Smooth muscle cell (in vitro differentiated cells): ENCODE results near the gene TRIM41. TPM values are rescaled to one million over a fixed set of nuclear protein-coding genes. Genes with fewer than 3 reads are reported as not detected.
"Not testable (repeated sequence)": the region's sequence is repeated elsewhere in the genome, so short reads cannot be mapped to it uniquely, and the experiment has no call there.

Source experiments
- DNase-seq: peaks from one replicate; lab custom pipeline; 2025; ENCODE audit not compliant: unreplicated experiment; lab: John Stamatoyannopoulos, UW
- H2AFZ ChIP-seq: fragments of 200-600 bp; sonication (generic); 2 replicates; pipeline ENCODE4 v1.6.0; 2016; ENCODE audit warnings: antibody characterized with exemption, low read depth, mild to moderate bottlenecking
- H3F3A ChIP-seq: fragments of 200-600 bp; sonication (generic); 2 replicates; pipeline ENCODE4 v1.6.0; 2017; ENCODE audit warnings: antibody characterized with exemption, low read depth
- H3K27ac ChIP-seq: fragments of 200-600 bp; sonication (generic); 2 replicates; pipeline ENCODE4 v1.5.1; 2016; ENCODE audit warnings: low read depth, mild to moderate bottlenecking
- H3K27me3 ChIP-seq: fragments of 200-600 bp; sonication (generic); 2 replicates; pipeline ENCODE4 v1.6.1; 2016; ENCODE audit warnings: low read depth, mild to moderate bottlenecking
- H3K36me3 ChIP-seq: fragments of 200-600 bp; sonication (generic); 2 replicates; pipeline ENCODE4 v1.5.1; 2016; ENCODE audit warnings: low read depth
- H3K4me1 ChIP-seq: fragments of 200-600 bp; sonication (generic); 2 replicates; pipeline ENCODE4 v1.5.1; 2016; ENCODE audit warnings: low read depth
- H3K4me2 ChIP-seq: fragments of 200-600 bp; sonication (generic); 2 replicates; pipeline ENCODE4 v1.6.0; 2016; ENCODE audit warnings: mild to moderate bottlenecking
- H3K4me3 ChIP-seq: fragments of 200-600 bp; sonication (generic); 2 replicates; pipeline ENCODE4 v1.5.1; 2016; ENCODE audit warnings: mild to moderate bottlenecking
- H3K79me2 ChIP-seq: fragments of 200-600 bp; sonication (generic); 2 replicates; pipeline ENCODE4 v1.6.0; 2016; ENCODE audit warnings: low read depth, mild to moderate bottlenecking
- H3K9ac ChIP-seq: fragments of 200-600 bp; sonication (generic); 2 replicates; pipeline ENCODE4 v1.6.0; 2016; ENCODE audit warnings: low read depth
- H3K9me3 ChIP-seq: fragments of 200-600 bp; sonication (generic); replicated peaks from 2 replicates; pipeline ENCODE4 v1.5.1; 2016; ENCODE audit warnings: low read depth
- H4K20me1 ChIP-seq: fragments of 200-600 bp; sonication (generic); 2 replicates; pipeline ENCODE4 v1.6.0; 2016; ENCODE audit warnings: low read depth
- WGBS: methylation state at CpG from one replicate; pipeline ENCODE4 v1.1.7; 2016; ENCODE audit warnings: low lambda C conversion rate; 5-methylcytosine and 5-hydroxymethylcytosine counted together
- polyA plus RNA-seq: library from polyadenylated mRNA; unstranded; fragments of >200 nt; fragmentation: Nextera tagmentation; extraction: Ambion mirVana; gene quantifications from 2 replicates; pipeline ENCODE4 v1.2.1, GENCODE V29; 2016
- total RNA-seq: library from RNA; depleted of rRNA; stranded (reverse); fragments of >200 nt; gene quantifications from 2 replicates; pipeline ENCODE4 v1.2.3, GENCODE V29; 2014
- TF ChIP-seq, protein P1 (sequence below): fragments of 200-600 bp; sonication (generic); IDR thresholded peaks from 2 replicates; pipeline ENCODE4 v1.5.1; 2017; ENCODE audit warnings: borderline replicate concordance, mild to moderate bottlenecking, antibody characterized with exemption; ENCODE audit not compliant: insufficient read depth, poor library complexity, severe bottlenecking

The TRIM41 gene
- total and polyA plus RNA-seq, 2 experiments from 2014 or later = 2.4 to 7.5 TPM

DNA sequence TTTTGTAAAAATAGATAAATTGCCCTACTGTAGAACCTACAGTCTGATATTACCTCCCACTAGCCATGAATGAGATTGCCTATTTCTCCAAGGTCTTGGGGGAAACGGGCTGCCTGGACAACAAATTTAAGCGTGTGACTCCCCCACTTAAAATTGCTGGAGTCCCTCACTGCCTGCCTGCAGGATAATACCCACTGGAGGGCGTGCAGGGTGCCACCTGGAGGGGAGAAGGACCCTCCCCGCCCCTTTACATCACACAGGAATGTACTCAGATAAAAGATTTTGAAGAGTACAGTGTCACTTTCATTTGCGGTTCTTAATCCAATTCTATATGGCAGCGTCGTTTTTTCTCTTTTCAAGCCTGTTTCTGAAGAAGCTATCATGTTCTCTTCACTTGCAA lies 11.9 kb upstream of the TRIM41 start:
- no peaks in the 10 kb centered on the region for H3K79me2 ChIP-seq
- H3K36me3 ChIP-seq = no peaks in the 10 kb centered on the region
- WGBS = 44% methylated on average over 7 of the region's 7 CpGs
- no peak overlapping the region for H2AFZ ChIP-seq
- DNase-seq = no peak
- TF ChIP-seq, protein P1, sequence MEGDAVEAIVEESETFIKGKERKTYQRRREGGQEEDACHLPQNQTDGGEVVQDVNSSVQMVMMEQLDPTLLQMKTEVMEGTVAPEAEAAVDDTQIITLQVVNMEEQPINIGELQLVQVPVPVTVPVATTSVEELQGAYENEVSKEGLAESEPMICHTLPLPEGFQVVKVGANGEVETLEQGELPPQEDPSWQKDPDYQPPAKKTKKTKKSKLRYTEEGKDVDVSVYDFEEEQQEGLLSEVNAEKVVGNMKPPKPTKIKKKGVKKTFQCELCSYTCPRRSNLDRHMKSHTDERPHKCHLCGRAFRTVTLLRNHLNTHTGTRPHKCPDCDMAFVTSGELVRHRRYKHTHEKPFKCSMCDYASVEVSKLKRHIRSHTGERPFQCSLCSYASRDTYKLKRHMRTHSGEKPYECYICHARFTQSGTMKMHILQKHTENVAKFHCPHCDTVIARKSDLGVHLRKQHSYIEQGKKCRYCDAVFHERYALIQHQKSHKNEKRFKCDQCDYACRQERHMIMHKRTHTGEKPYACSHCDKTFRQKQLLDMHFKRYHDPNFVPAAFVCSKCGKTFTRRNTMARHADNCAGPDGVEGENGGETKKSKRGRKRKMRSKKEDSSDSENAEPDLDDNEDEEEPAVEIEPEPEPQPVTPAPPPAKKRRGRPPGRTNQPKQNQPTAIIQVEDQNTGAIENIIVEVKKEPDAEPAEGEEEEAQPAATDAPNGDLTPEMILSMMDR = no peak
- H3F3A ChIP-seq = peaks cover 7% of the 10 kb centered on the region
- H3K4me3 ChIP-seq = no peak overlapping the region
- no peaks in the 10 kb centered on the region for H4K20me1 ChIP-seq
- no peak overlapping the region for H3K27ac ChIP-seq
- H3K9ac ChIP-seq = no peak overlapping the region
- no peak overlapping the region for H3K4me2 ChIP-seq
- no peaks in the 10 kb centered on the region for H3K4me1 ChIP-seq
- H3K9me3 ChIP-seq = no peaks in the 10 kb centered on the region
- H3K27me3 ChIP-seq = no peaks in the 10 kb centered on the region

DNA sequence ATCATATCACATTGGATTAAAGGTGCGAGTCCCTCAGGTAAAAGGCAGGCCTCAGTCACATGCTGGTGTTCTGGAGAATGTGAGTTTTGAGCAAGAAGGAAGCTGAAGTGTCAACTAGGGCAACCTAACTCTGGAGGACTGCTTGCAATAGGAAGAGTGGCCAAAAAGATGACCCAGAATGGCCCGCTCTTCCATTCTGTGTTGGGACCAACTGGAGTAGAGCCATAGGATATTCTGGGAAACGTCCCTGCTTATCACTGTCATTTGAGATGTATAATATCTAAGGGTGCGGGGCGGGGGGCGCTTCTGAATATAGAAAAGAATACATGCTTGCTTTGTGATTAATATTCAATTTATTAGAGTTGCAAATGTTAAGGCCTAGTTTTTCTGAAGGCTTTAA lies 11.0 kb upstream of the TRIM41 start:
- Histone ChIP-seq H2AFZ (no peak overlapping the region), H3K27ac (no peak overlapping the region), H3K36me3 (no peaks in the 10 kb centered on the region), H3K9ac (no peak overlapping the region), H3K27me3 (no peaks in the 10 kb centered on the region), H3F3A (peaks cover 13% of the 10 kb centered on the region), H3K4me1 (no peaks in the 10 kb centered on the region), H3K79me2 (no peaks in the 10 kb centered on the region), H4K20me1 (no peaks in the 10 kb centered on the region), H3K4me3 (no peak overlapping the region), H3K4me2 (no peak overlapping the region), H3K9me3 (no peaks in the 10 kb centered on the region)
- no peak for DNase-seq
- TF ChIP-seq, protein P1 = no peak
- whole genome bisulfite sequencing = 94% methylated on average over 6 of the region's 6 CpGs

DNA sequence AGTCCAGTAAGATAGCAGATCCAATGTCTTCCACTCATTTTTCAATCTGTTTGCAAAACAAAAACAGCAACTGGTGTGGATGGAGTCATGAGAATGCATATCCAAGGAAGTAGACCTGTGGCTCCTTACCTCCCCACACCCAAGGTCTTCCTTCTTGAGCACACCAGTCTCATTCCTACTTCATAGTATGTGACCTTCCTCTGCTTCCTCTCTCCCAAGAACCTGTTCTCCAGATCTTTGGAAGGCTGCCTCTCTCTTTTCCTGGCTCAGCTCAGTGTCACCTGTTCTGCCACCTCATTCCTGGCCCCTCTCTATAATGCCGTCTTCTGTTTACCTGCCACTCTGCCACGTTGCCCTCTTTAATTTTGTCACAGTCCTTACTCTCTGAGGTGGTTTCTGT lies 10.1 kb upstream of the TRIM41 start:
- Histone ChIP-seq H3K9ac (no peak overlapping the region), H3K9me3 (no peaks in the 10 kb centered on the region), H3F3A (peaks cover 10% of the 10 kb centered on the region), H3K27me3 (no peaks in the 10 kb centered on the region), H3K36me3 (no peaks in the 10 kb centered on the region), H3K27ac (no peak overlapping the region), H3K4me3 (no peak overlapping the region), H3K4me1 (no peaks in the 10 kb centered on the region), H3K79me2 (no peaks in the 10 kb centered on the region), H4K20me1 (no peaks in the 10 kb centered on the region), H2AFZ (no peak overlapping the region), H3K4me2 (no peak overlapping the region)
- DNase-seq = no peak
- TF ChIP-seq, protein P1 = no peak
- WGBS = 58% methylated on average over 2 of the region's 2 CpGs

DNA sequence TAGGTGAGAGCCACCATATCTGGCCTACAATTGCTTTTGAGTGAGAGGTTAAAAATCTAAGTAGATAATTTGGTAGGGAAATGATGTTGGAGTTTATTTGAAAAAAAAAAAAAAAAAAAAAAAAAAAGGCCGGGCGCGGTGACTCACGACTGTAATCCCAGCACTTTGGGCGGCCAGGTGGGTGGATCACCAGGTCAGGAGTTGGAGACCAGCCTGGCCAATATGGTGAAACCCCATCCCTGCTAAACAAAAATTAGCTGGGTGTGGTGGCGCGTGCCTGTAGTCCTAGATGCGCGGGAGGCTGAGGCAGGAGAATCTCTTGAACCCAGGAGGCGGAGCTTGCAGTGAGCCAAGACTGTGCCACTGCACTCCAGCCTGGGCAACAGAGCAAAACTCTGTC lies 8.8 kb upstream of the TRIM41 start:
- not testable (repeated sequence) for H3K36me3 ChIP-seq, H4K20me1 ChIP-seq, H3K9ac ChIP-seq, H2AFZ ChIP-seq, DNase-seq, H3K27me3 ChIP-seq, H3K4me1 ChIP-seq, H3F3A ChIP-seq, H3K4me2 ChIP-seq, H3K9me3 ChIP-seq, H3K4me3 ChIP-seq, H3K27ac ChIP-seq, H3K79me2 ChIP-seq
- 87% methylated on average over 10 of the region's 10 CpGs for WGBS
